Heart left ventricle (tissue), 16 donors: ENCODE measurements around the gene RBM33. TPM values are rescaled to one million over a fixed set of nuclear protein-coding genes. Genes with fewer than 3 reads are reported as not detected.

Experiments
- ATAC-seq, 4 donors: fragments of 200-7000 bp; cut with Tn5 transposase; one replicate each; pipeline ENCODE4 v1.9.1; 2020 to 2022; ENCODE audit warnings: moderate library complexity in 4 of 4, mild to moderate bottlenecking in 3 of 4, moderate number of reproducible peaks in 1 of 4
- DNase-seq, 5 donors: peaks; one replicate each; pipeline ENCODE4 v3.0.0-alpha.2; 2020
- H3K27ac ChIP-seq, 12 donors: fragments of 200-600 bp; sonication (generic) in 4 of 12; one replicate each; pipeline versions ENCODE4 v1.5.0 to v1.8.0; 2016 to 2022; ENCODE audit warnings: mild to moderate bottlenecking in 2 of 12
- H3K27me3 ChIP-seq, 9 donors: fragments of 200-600 bp; sonication (generic) in 2 of 9; one replicate each; pipeline versions ENCODE4 v1.5.1 to v1.8.0; 2016 to 2022; ENCODE audit warnings: mild to moderate bottlenecking in 3 of 9
- H3K36me3 ChIP-seq, 9 donors: fragments of 200-600 bp; sonication (generic) in 2 of 9; one replicate each; pipeline versions ENCODE4 v1.5.0 to v1.8.0; 2018 to 2022; ENCODE audit warnings: mild to moderate bottlenecking in 2 of 9
- H3K4me1 ChIP-seq, 12 donors: fragments of 200-600 bp; sonication (generic) in 4 of 12; one replicate each; pipeline versions ENCODE4 v1.5.0 to v1.8.0; 2016 to 2022; ENCODE audit warnings: mild to moderate bottlenecking in 3 of 12
- H3K4me3 ChIP-seq, 12 donors: fragments of 200-600 bp; sonication (generic) in 4 of 12; one replicate each; pipeline versions ENCODE4 v1.5.0 to v1.8.0; 2017 to 2022; ENCODE audit warnings: mild to moderate bottlenecking in 9 of 12, moderate library complexity in 4 of 12
- H3K9me3 ChIP-seq, 12 donors: fragments of 200-600 bp; sonication (generic) in 4 of 12; one replicate each; pipeline versions ENCODE4 v1.5.0 to v1.8.0; 2016 to 2022; ENCODE audit warnings: mild to moderate bottlenecking in 1 of 12
- CTCF ChIP-seq, 12 donors: fragments of 200-600 bp; sonication (generic) in 4 of 12; IDR thresholded peaks; one replicate each; pipeline versions ENCODE4 v1.5.0 to v1.8.0; 2018 to 2022; ENCODE audit warnings: antibody characterized with exemption in 12 of 12, mild to moderate bottlenecking in 5 of 12
- POLR2A ChIP-seq, 2 donors: fragments of 450-650 bp; IDR thresholded peaks; one replicate each; pipeline ENCODE4 v1.6.1; 2017; ENCODE audit warnings: antibody characterized with exemption in 2 of 2, mild to moderate bottlenecking in 2 of 2, moderate library complexity in 2 of 2
- WGBS, 4 donors: extraction: QIAGEN DNeasy Blood & Tissue Kit in 2 of 4; methylation state at CpG; one replicate each; pipeline versions ENCODE4 v1.1.5 to v1.1.7; 2013 to 2018; 5-methylcytosine and 5-hydroxymethylcytosine counted together
- intact Hi-C, 10 donors: fragments of 100-400 bp; cut with DNase I; formaldehyde crosslinking; loops; one replicate each; pipeline versions ENCODE4 v1.11.1 to v1.14.2; 2022
- polyA plus RNA-seq, 2 donors: library from polyadenylated mRNA; stranded (reverse); fragments of 200-250 nt; gene quantifications; one replicate each; pipeline ENCODE4 v1.2.3, GENCODE V29; 2013
- total RNA-seq, 9 donors: library from RNA; depleted of rRNA in 2 of 9; stranded (reverse); fragments of >200 nt in 2 of 9; fragmentation: NEBNext Ultra II Directional in 3 of 9; extraction: Animal tissue kit (Norgen Biotek cat#: 25700) in 3 of 9; gene quantifications; one replicate each; pipeline versions ENCODE4 v1.1.0 to v1.2.4, GENCODE V29; 2016 to 2023
- donor health status: ischemic (EF 13 %, LVEDD 7.1; RV severe dilation, severe dysfunction).
- donor health status: healthy with polysubstance abuse.
- donor health status: DM: no; HTN: yes; CAD: no.
- donor health status: DM: no; HTN: no; CAD: no.
- donor health status: ischemic (EF 25% LVEDD 6.9; RV normal size, moderate dysfunction).
- donor health status: ischemic (EF 25% LVEDD 5.7; RV mildly dilated, moderate dysfunction).
- donor health status: healthy.
- donor health status: DM: yes; HTN: yes; CAD: no.
- donor health status: ischemic (EF 35%, LVEDD 5.7; RV mildly dilated, moderate dysfunction).
- donor health status: nonischemic (EF 11% LVEDD 7.7; RV severe dilation, severe dysfunction).
- donor health status: DM: yes; HTN: yes; CAD: no.
- donor health status: PGD.
- donor health status: ischemic (EF 29% LVEDD 5.4; RV normal size, mild dysfunction).
- donor health status: nonischemic (EF 23%, LVEDD 6.1; RV moderate dilation, normal function).

RBM33 gene
- total and polyA plus RNA-seq, 11 donors: 13.1 to 40.8 (median 30.2) TPM

DNA sequence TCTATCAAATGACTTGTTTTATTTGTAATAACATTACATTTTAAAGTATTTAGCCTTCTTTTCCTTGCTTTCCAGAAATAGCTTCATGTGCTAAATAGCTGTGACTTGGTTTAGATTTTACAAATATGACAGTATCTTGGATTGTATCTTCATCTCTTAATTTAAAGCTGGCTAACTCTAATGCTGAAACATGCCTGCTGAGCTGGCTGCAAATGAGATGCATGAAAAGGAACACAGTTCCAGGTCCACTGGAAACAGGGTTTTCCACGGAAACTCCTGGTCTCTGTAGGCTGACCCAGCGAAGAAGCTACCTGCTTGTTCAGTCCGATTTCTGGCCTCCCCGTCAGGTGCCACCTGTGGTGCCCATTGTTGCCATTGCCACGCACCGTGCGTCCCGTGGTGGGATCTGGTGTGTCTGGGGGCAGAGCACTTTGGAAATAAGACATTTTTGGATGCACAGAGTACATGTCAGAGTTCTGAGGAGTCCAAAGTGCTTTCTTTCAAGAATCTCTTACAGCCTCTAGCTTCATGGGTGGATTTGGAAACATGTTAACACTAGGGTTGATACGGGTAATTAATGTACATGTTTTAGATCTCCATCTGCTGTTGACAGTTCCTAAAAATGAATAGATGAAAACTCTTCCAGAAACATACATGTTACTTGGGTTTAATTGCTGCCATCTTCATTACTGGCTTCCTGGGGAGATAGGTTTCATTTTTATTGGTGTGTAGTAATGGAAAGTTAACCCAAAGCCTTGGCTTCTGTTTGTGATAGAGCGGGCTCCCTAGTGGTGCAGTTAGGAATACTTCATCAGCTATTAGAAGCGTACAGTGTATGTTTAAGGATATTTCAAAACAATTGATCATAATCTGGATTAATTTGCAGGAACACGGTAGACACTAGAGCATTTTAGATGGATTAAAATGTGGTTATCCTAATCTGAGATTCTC, 122.8 kb downstream of the RBM33 start:
- intact Hi-C loops: loop anchor here in 4 of 10 donors (2.0 to 10.0 kb wide), 6 partner anchors 125 to 852 kb away; partner anchors contain the start of gene RBM33 (in 1 of the 4)
- WGBS, 4 donors: 88 to 94% (median 90%) methylated on average over 12 of the region's 12 CpGs
- ATAC-seq (no peak), DNase-seq (no peak)
- Histone ChIP-seq H3K4me1 (peaks cover 4 to 41% (median 19%) of the 10 kb centered on the region in 12 donors), H3K36me3 (peaks cover 0 to 87% (median 77%) of the 10 kb centered on the region in 9 donors), H3K27ac (no peak overlapping the region), H3K4me3 (no peak overlapping the region), H3K27me3 (no peaks in the 10 kb centered on the region), H3K9me3 (no peaks in the 10 kb centered on the region)
- TF ChIP-seq POLR2A (IDR thresholded peaks at IDR 0.05) (no peak), CTCF (IDR thresholded peaks at IDR 0.05) (no peak)

DNA sequence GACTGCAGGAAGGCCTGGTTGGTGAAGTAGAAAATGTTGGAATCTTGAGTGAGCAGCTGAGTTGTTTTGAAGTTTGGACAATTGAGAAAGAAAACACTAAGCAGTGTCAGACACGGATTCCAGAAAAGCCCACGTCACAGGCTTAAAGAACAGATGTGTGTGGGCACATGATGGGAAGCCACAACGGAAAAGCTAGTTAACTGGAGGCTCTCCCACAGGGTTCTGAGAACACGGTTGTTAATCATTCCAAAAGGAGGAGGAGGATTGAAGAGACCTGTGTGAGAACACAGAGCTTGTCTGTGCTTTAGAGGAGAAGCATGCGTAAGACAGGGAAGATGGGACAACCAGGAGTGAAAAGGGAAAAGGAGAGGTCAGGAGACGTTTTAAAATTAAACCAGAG, 125.2 kb downstream of the RBM33 start:
- intact Hi-C loops: loop anchor here in 8 of 10 donors (1.0 to 10.0 kb wide), 7 partner anchors 127 to 855 kb away; partner anchors contain the start of gene RBM33 (in 1 of the 8)
- Histone ChIP-seq H3K9me3 (no peaks in the 10 kb centered on the region), H3K4me1 (peaks cover 0 to 17% (median under 1%) of the 10 kb centered on the region in 12 donors), H3K36me3 (peaks cover 0 to 100% (median 89%) of the 10 kb centered on the region in 9 donors), H3K27ac (peak overlapping the region in 4 of 12 donors; percentile 18 to 66 (median 40)), H3K4me3 (no peak overlapping the region), H3K27me3 (no peaks in the 10 kb centered on the region)
- 81 to 89% (median 86%) methylated on average over 6 of the region's 6 CpGs for WGBS, 4 donors
- ATAC-seq (peak in 3 of 4 donors; percentile 7 to 61 (median 60)), DNase-seq (no peak)
- no peak for TF ChIP-seq CTCF (IDR thresholded peaks at IDR 0.05)
- no peak for TF ChIP-seq POLR2A (IDR thresholded peaks at IDR 0.05)

DNA sequence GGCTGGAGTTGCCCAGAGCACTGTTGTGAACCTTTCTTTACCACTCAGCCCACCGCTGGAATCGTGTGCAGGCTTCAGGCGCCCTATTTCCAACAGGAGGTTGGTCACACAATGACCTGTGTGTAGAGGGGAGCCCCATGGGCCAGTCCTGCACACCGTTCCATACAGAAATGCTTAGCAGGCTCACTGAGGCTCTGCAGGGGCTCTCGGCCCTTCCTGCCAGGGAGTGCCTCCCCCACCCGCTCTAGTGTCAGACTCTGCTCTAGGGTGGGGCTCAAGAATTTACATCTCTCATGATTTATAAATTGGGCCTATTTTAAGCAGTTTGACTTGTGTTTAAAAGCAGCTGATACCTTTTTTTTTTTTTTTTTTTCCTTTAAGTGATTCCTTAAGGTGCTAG, 125.8 kb downstream of the RBM33 start:
- TF ChIP-seq POLR2A (IDR thresholded peaks at IDR 0.05) (no peak), CTCF (IDR thresholded peaks at IDR 0.05) (no peak)
- ATAC-seq (no peak), DNase-seq (no peak)
- no peaks in the 10 kb centered on the region for H3K27me3 ChIP-seq
- H3K27ac ChIP-seq: peak overlapping the region in 4 of 12 donors; percentile 19 to 45 (median 32)
- intact Hi-C loops: loop anchor here in 1 of 10 donors (2.0 kb wide), 1 partner anchor 171 kb away; no protein-coding TSS in a partner anchor
- H3K4me1 ChIP-seq: peaks cover 0 to 11% (median 0%) of the 10 kb centered on the region in 12 donors
- H3K9me3 ChIP-seq: no peaks in the 10 kb centered on the region
- peaks cover 0 to 100% (median 89%) of the 10 kb centered on the region in 9 donors for H3K36me3 ChIP-seq
- H3K4me3 ChIP-seq: no peak overlapping the region
- WGBS, 4 donors: 89 to 93% (median 91%) methylated on average over 6 of the region's 6 CpGs

DNA sequence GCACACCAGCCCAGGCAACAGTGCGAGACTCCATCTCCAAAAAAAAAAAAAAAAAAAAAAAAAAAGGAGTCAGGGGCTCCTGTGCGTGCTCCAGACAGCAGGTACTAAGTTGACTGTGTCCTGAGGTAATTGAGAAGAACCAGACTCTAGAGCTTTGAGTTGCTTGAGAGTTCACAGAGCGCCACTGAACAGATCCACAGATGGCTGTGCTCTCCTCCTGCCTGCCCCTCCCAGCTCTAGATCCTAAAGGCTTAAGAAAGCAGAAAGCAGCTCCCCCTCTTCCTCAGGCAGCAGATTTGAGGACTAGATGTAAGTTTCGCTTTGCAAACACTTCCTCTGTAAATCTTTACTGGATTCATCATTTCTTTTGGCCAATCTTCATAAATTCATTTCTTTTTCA, 129.1 kb downstream of the RBM33 start:
- no peaks in the 10 kb centered on the region for H3K9me3 ChIP-seq
- ATAC-seq (no peak), DNase-seq (no peak)
- no peak for TF ChIP-seq POLR2A (IDR thresholded peaks at IDR 0.05)
- no peak for TF ChIP-seq CTCF (IDR thresholded peaks at IDR 0.05)
- H3K36me3 ChIP-seq: peaks cover 0 to 100% (median 94%) of the 10 kb centered on the region in 9 donors
- peaks cover 0 to 9% (median 0%) of the 10 kb centered on the region in 12 donors for H3K4me1 ChIP-seq
- no peak overlapping the region for H3K4me3 ChIP-seq
- WGBS, 4 donors: 89 to 97% (median 95%) methylated on average over 4 of the region's 4 CpGs
- intact Hi-C loops: no loop called here
- H3K27ac ChIP-seq: no peak overlapping the region
- H3K27me3 ChIP-seq: no peaks in the 10 kb centered on the region
